HG03159 (cell line): ENCODE data around the gene SOCS7.

Experiments used
- ATAC-seq: cut with Tn5 transposase; IDR thresholded peaks from one replicate; pipeline ENCODE4 v1.9.1; 2021; ENCODE audit warnings: mild to moderate bottlenecking, moderate library complexity; ENCODE audit not compliant: unreplicated experiment

SOCS7 gene

GRCh38 chr17:38336838-38337237 is 14.8 kb upstream of the SOCS7 start:
- no peak for ATAC-seq

GRCh38 chr17:38338053-38338452 is 13.6 kb upstream of the SOCS7 start:
- no peak for ATAC-seq

- ATAC-seq, result no peak
These were observed 13.1 kb upstream of the SOCS7 start for GRCh38 chr17:38338535-38338934.

- no peak for ATAC-seq
These were observed 11.8 kb upstream of the SOCS7 start for GRCh38 chr17:38339891-38340290.

GRCh38 chr17:38341035-38341721 is 10.5 kb upstream of the SOCS7 start:
- ATAC-seq, result no peak

GRCh38 chr17:38342886-38343607 is 8.6 kb upstream of the SOCS7 start:
- no peak for ATAC-seq

- no peak for ATAC-seq
These were observed 7.8 kb upstream of the SOCS7 start, which contains the start of gene GPR179 for GRCh38 chr17:38343608-38344419. GPR179 (minus strand) TSS chr17:38343956; CDS start chr17:38343789, 167 bp downstream.

- ATAC-seq, result no peak
These were observed 7.3 kb upstream of the SOCS7 start for GRCh38 chr17:38344420-38344745.

GRCh38 chr17:38345743-38346142 is 5.9 kb upstream of the SOCS7 start:
- ATAC-seq, result no peak

GRCh38 chr17:38349097-38349730 is 2.4 kb upstream of the SOCS7 start:
- no peak for ATAC-seq

- ATAC-seq, result no peak
These were observed 1.6 kb upstream of the SOCS7 start for GRCh38 chr17:38350035-38350434.

- ATAC-seq, result no peak
These were observed 821 bp downstream of the SOCS7 start for GRCh38 chr17:38352245-38353085.

- ATAC-seq, result no peak
These were observed 1.5 kb downstream of the SOCS7 start for GRCh38 chr17:38353086-38353604.

GRCh38 chr17:38353668-38354067 is 2.0 kb downstream of the SOCS7 start:
- ATAC-seq, result no peak

- no peak for ATAC-seq
These were observed 2.8 kb downstream of the SOCS7 start for GRCh38 chr17:38354466-38354865.

- no peak for ATAC-seq
These were observed 3.6 kb downstream of the SOCS7 start for GRCh38 chr17:38355251-38355650.

- ATAC-seq, result no peak
These were observed 6.0 kb downstream of the SOCS7 start for GRCh38 chr17:38357486-38358123.

- ATAC-seq, result no peak
These were observed 7.2 kb downstream of the SOCS7 start for GRCh38 chr17:38358586-38359513.
